GM04503 (cell line): Measurements from ENCODE around the gene RBP3.
A peak's percentile ranks its signal among the peaks of the same experiment; 100 is the strongest.

Source experiments
- DNase-seq: peaks from one replicate; pipeline ENCODE4 v3.0.0-alpha.2; 2012; ENCODE audit warnings: low read depth

RBP3 gene

DNA sequence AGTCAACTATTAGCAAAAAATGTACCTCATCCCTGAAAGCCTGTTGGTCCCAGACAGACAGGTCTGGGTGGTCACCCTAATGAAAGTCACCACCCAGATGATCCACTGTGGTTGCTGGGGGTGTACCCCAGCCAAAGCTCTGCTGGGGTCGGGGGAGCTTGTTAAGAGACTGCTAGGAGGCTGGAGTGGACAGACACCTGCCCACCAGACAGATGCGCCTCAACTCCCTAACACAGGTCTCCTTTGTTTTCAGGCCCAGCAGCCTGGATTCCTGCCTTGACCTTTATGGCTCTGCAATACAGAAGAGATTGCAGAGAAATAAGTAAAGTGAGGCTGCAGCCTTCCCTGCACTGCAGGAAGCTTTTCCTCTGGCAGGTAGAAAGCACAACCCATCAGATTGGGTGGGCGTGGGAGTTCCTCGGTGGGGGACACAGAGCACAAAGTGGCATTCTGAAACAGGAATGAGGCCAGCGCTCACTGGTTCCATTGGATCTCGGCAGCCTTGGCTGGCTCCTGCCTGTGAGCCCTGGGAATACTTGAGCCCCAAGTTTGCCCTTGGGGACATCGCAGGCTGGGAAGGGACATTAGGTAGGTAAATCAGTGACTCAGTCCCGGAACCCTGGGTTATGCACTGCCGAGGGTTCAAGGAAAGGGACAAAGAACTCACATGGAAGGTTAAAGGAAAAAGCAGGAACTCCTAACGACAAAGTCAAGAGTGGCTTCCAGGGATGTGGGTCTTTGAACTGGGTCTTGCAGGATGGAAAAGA, 53.9 kb downstream of the RBP3 start:
- DNase-seq, result no peak

DNA sequence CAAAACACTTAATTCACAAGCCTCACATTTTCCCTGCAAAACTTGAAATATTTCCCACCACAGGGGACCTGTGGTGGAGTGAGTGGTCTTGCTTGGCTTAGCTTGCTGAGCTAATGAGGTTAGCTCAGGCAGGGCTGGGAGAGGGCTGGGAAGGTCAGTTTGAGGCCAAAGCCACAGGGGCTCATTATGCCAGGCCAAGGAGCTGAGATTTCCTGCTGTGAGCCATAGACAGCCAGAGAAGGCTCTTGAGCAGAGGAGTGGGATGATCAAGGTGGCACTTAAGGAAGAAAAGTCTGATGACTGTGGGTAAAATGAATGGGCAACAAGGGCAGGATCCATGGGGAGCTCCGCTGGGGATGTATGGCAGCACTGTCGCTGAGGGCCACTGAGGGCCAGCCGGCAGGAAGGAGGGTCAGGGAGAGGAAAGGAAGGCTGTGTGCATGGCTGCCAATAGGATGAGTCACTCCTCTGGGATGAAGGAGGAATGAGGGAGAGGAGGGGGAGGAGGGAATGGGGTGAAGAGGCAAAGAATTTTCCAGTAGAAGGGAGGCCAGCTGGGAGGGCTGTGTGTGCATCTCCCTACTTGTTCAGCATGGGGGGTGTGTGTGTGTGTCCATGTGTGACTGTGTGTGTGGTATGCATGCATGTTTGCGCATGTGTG, 54.6 kb downstream of the RBP3 start:
- peak; percentile 74 for DNase-seq

DNA sequence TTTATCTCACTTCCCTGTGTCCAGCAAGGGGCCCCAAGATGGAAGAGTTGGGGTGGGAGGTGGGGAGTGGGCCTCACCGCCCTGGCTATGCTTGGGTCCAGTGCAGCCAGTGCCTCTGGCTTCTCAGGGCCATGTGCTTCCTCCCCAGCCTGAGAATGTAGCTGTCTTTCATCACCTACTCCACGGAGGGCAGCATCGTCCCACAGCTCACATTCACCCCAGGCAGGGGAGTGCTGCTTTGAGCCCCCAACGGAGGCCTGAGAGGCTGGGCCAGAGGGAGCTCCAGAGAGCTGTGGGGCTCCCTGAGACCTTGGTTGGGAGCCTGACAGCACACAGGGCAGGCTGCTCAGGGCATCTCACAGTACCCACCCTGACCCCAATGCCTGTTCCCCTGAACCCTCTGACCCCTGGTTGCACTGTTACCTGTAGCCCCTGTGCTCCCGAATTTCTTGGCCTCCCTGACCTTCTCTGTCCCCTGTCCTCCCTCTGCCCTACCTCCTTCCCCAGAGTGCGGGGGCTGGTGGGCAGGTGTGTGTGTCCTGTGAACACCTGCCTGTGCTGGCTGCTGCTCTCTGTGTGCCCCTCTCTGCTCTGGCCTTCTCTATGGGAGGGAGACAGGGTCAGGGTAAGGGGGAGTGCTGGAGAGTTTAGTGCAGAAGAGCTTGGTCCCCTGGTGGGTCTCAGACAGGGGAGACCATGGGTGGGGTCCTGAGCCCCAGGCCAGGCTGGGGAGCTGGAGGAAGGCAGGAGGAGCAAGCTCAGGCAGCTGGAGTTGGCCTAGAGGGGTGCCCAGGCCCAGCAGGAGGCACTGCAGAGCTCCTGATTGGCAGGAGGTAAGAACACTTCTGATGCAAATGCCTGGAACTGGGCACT, 55.5 kb downstream of the RBP3 start:
- DNase-seq, result no peak

DNA sequence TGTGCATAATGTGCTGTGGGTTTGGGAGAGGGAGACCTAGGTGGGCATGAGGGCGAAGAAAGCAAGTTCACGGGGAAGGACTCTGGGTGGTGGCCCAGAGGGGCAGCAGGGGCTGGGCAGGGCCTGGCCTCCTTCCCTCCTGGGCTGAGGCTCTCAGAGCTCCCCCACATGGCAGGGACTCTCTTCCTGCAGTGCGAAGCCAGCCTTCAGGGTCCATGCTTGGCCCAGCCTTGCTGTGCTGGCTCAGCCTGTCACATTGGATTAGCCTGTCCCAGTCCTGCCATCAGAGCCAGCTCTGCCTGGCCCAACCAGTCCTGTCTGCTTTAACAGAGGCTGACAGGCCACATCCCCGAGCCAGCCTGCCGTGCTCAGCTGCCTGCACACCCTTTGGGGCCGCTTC, 56.3 kb downstream of the RBP3 start:
- DNase-seq, result no peak

DNA sequence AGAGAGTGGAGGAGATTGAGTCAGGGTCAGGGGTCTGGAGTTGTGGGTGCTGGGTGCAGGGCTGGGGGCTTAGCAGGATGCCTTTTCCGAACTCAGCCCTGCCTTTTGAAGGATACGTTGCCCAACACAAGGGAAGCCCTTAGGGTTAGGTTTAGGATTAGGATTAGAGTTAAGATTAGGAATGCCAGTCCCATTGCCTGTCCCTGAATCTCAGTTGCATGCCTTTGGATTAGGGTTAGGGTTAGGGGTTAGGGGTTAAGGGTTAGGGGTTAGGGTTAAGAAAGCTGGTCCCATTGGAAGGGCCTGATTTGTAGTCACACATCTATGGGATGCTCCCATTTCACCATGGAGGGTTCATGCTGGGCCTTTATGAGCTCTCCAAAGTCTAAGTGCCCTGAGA, 56.8 kb downstream of the RBP3 start:
- no peak for DNase-seq

DNA sequence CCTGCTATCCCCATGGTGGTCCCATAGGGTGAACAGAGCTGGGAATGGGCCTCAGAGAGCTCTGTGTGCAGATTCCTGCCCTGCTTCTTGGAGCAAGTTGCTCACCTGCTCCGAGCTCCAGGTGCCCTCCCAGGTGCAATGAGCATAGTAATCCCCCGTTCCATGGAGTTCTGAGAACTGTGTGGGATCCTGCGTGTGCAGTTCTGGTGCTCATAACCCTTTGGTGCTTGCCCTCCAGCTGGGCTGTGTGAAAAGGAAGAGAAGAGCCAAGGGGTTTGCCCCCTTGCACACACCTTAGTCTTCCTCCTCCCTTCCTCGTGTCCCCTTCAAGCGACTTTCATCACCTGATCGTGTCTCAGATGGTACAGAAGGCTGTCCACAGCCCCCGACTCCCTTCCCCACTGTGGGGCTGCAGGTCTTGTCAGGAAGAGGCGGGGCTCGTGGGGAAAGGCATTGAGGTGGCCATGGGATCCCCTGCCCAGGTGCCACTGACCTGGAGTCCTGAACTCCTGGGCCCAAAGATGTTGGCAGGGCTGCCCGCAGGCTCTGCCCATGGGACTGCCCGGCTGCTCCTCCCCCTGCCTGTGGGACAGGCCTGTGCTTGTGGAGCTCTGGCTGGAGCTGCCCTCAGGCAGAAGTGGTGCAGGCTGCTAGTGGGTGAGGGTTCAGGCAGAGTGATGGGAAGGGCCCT, 57.8 kb downstream of the RBP3 start:
- no peak for DNase-seq

DNA sequence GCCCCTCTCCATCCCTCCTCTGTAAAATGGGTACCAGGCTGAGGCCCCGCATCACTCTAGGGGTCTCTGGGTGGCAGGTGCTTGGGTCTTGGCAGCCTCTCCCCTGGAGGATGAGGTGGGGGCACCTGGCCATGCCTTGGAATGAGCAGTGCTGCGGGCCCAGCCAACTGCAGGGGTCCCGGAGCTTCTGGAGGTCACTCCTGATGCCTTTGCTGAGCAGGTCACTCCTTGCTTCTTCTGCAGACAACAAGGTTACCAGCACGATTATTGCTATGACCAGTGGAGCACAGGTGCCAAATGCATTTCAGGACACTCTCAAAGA, 58.3 kb downstream of the RBP3 start:
- no peak for DNase-seq

DNA sequence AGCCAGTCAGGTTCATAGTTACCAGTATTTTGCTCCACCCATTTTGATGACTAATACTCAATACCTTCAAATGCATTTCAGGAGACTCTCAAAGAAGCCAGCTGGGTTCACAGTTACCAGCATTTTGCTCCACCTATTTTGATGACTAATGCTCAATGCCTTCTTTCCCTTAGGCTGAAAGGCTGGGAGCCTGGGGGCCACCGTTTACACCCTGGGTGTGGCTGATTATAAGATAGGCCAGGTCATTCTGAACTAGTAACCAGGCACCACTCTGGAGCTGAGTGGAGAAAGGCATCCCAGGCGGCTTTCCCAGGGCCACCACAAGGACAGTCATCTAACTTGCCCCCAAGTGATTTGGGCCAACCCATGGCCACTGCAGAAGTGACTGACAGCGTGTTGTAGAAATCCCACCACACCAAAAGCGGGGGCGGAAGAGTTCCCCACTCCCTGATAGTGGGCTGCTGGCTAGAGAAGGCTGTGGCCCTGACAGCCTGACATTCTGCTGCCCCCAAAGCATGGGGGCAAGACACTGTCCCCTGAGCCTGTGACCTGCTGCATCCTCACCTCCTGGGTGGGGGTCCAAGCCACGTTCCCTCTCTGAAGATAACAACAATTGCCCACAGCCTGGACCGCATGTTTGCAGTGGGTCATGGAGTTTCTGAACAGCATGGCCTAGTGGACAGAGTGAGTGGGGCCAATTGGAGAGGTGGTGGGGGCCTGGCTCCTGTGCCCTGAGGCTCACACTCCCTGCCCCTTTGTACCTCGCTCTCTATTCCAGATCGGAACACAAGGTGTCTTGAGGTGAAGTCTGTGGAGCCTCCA, 58.9 kb downstream of the RBP3 start:
- peak; percentile 40 for DNase-seq
